Stimulated activated CD4-positive, alpha-beta T cell treated with anti-CD3 and anti-CD28 coated beads, Interleukin-1b, Interleukin-23, amount 100 ng/mL, for 1 hour (primary cell): ENCODE measurements around the gene NPPA.
A peak's percentile ranks its signal among the peaks of the same experiment; 100 is the strongest.
"Not testable (repeated sequence)": the region's sequence is repeated elsewhere in the genome, so short reads cannot be mapped to it uniquely, and the experiment has no call there.

ENCODE experiments used
- DNase-seq, 2 donors: peaks; one replicate each; pipeline ENCODE4 v3.0.0-alpha.2; 2020; ENCODE audit warnings: low read depth in 2 of 2

Gene NPPA

GRCh38 chr1:11807133-11807532, 40.5 kb downstream of the NPPA start:
- no peak for DNase-seq

- DNase-seq, result peak; percentile 37 to 44
Observed at GRCh38 chr1:11806307-11806936, 41.2 kb downstream of the NPPA start.

- DNase-seq, result peak; percentile 91 to 94
Observed at GRCh38 chr1:11805422-11806306, 41.9 kb downstream of the NPPA start, which contains the start of the genes CLCN6 and MTHFR. CLCN6 (plus strand) TSS chr1:11806191; CDS start chr1:11806263, 72 bp downstream. MTHFR (minus strand) TSS chr1:11805964; CDS start chr1:11803116, 2,848 bp downstream.

GRCh38 chr1:11804666-11805421, 42.7 kb downstream of the NPPA start:
- DNase-seq, result no peak

GRCh38 chr1:11803924-11804665, 43.5 kb downstream of the NPPA start:
- not testable (repeated sequence) for DNase-seq

GRCh38 chr1:11802973-11803885, 44.4 kb downstream of the NPPA start:
- DNase-seq, result peak; percentile 29 to 45

GRCh38 chr1:11802616-11802972, 45.0 kb downstream of the NPPA start:
- no peak for DNase-seq

- DNase-seq, result no peak
Observed at GRCh38 chr1:11800756-11801433, 46.7 kb downstream of the NPPA start.

GRCh38 chr1:11800391-11800755, 47.2 kb downstream of the NPPA start:
- DNase-seq, result no peak

- no peak for DNase-seq
Observed at GRCh38 chr1:11799896-11800295, 47.7 kb downstream of the NPPA start.

- DNase-seq, result no peak
Observed at GRCh38 chr1:11799099-11799498, 48.5 kb downstream of the NPPA start.

GRCh38 chr1:11797525-11798216, 49.9 kb downstream of the NPPA start:
- DNase-seq, result no peak

- no peak for DNase-seq
Observed at GRCh38 chr1:11796036-11796828, 51.4 kb downstream of the NPPA start.
